Activated CD4-positive, CD25-positive, alpha-beta regulatory T cell treated with anti-CD3 and anti-CD28 coated beads, Interleukin-2, amount 50 U/mL, for 16 hours (primary cell): ENCODE measurements around the gene FUT7.

Experiments
- DNase-seq: peaks from one replicate; pipeline ENCODE4 v3.0.0-alpha.2; 2020; ENCODE audit warnings: low read depth, low spot score

FUT7 gene

GRCh38 chr9:137031904-137032640 lies at the start of gene FUT7:
TSS of gene FUT7 (minus strand) at chr9:137032088. CDS start at chr9:137031991, 97 bp downstream.
- DNase-seq = no peak

GRCh38 chr9:137080260-137081122 lies 48.6 kb upstream of the FUT7 start:
- no peak for DNase-seq

GRCh38 chr9:137079401-137079787 lies 47.5 kb upstream of the FUT7 start:
- no peak for DNase-seq

- DNase-seq = no peak
Observed at GRCh38 chr9:137078701-137079400, 47.0 kb upstream of the FUT7 start.

GRCh38 chr9:137077758-137078693 lies 46.1 kb upstream of the FUT7 start:
- DNase-seq = no peak

- no peak for DNase-seq
Observed at GRCh38 chr9:137077010-137077747, 45.3 kb upstream of the FUT7 start, which contains the start of gene UAP1L1. TSS of gene UAP1L1 (plus strand) at chr9:137077517. CDS start at chr9:137077533, 16 bp downstream.

- DNase-seq = no peak
Observed at GRCh38 chr9:137076636-137077009, 44.7 kb upstream of the FUT7 start.

- no peak for DNase-seq
Observed at GRCh38 chr9:137075275-137075775, 43.4 kb upstream of the FUT7 start.

- DNase-seq = no peak
Observed at GRCh38 chr9:137074657-137075274, 42.9 kb upstream of the FUT7 start.

GRCh38 chr9:137073992-137074399 lies 42.1 kb upstream of the FUT7 start:
- no peak for DNase-seq

GRCh38 chr9:137071282-137071681 lies 39.4 kb upstream of the FUT7 start:
- no peak for DNase-seq

- no peak for DNase-seq
Observed at GRCh38 chr9:137070906-137071275, 39.0 kb upstream of the FUT7 start.

GRCh38 chr9:137070201-137070905 lies 38.5 kb upstream of the FUT7 start, which contains the start of gene SAPCD2:
TSS of gene SAPCD2 (minus strand) at chr9:137070557. CDS start at chr9:137070460, 97 bp downstream.
- DNase-seq = peak; percentile 74

- DNase-seq = no peak
Observed at GRCh38 chr9:137069508-137070091, 37.7 kb upstream of the FUT7 start.

- DNase-seq = no peak
Observed at GRCh38 chr9:137068539-137069507, 36.9 kb upstream of the FUT7 start.

- peak; percentile 75 for DNase-seq
Observed at GRCh38 chr9:137067860-137068538, 36.1 kb upstream of the FUT7 start.
